Activated naive CD8-positive, alpha-beta T cell treated with anti-CD3 and anti-CD28 coated beads, Interleukin-2, amount 10 ng/mL, durations not matched to agents 7 days and 5 days (primary cell): ENCODE results near the gene ZSCAN10. TPM values are rescaled to one million over a fixed set of nuclear protein-coding genes. Genes with fewer than 3 reads are reported as not detected.
"Not testable (repeated sequence)": the region's sequence is repeated elsewhere in the genome, so short reads cannot be mapped to it uniquely, and the experiment has no call there.

Experiments
- ATAC-seq: fragments of 150-1000 bp; cut with Tn5 transposase; one replicate; pipeline ENCODE4 v1.10.0; 2021; ENCODE audit warnings: low read depth, moderate library complexity
- POLR2A ChIA-PET: fragments of 350-600 bp; sonication (Branson Sonifier 250); formaldehyde crosslinking; loops from one replicate; lab custom pipeline; 2021; ENCODE audit warnings: antibody characterized with exemption; lab: Charles Lee
- DNase-seq: peaks from one replicate; pipeline ENCODE4 v3.0.0; 2021
- H3K27ac Mint-ChIP-seq: one replicate; pipeline ENCODE4 v1.8.0; 2022; ENCODE audit warnings: mild to moderate bottlenecking, mixed read lengths
- H3K27me3 Mint-ChIP-seq: one replicate; pipeline ENCODE4 v1.8.0; 2022; ENCODE audit warnings: mild to moderate bottlenecking, moderate library complexity, mixed read lengths
- H3K36me3 Mint-ChIP-seq: one replicate; pipeline ENCODE4 v1.8.0; 2021; ENCODE audit warnings: mild to moderate bottlenecking, mixed read lengths
- H3K4me1 Mint-ChIP-seq: one replicate; pipeline ENCODE4 v1.8.0; 2021; ENCODE audit warnings: mixed read lengths
- H3K4me3 Mint-ChIP-seq: one replicate; pipeline ENCODE4 v1.8.0; 2022; ENCODE audit warnings: mild to moderate bottlenecking, moderate library complexity, mixed read lengths
- H3K9me3 Mint-ChIP-seq: one replicate; pipeline ENCODE4 v1.8.0; 2021; ENCODE audit warnings: mixed read lengths
- total RNA-seq, 2 experiments: library from RNA; stranded (reverse); gene quantifications; one replicate each; pipeline ENCODE4 v1.2.3, GENCODE V29; 2021

ZSCAN10 gene
- total RNA-seq, 2 experiments from 2014 or later: 0.37 to 0.39 TPM

GRCh38 chr16:3058139-3059030 is 40.7 kb downstream of the ZSCAN10 start:
- peak overlapping the region; percentile 94 for H3K27ac Mint-ChIP-seq
- DNase-seq: peak; percentile 77
- peaks cover 59% of the 10 kb centered on the region for H3K4me1 Mint-ChIP-seq
- ATAC-seq: peak; percentile 41
- peaks cover 42% of the 10 kb centered on the region for H3K36me3 Mint-ChIP-seq
- POLR2A ChIA-PET: interaction anchor here (0.6 to 6.5 kb wide), 22 partner anchors 9 to 100 kb away, joined by 3 to 131 read pairs (median 6); partner anchors contain the start of genes HCFC1R1, IL32, MMP25 and THOC6
- peak overlapping the region; percentile 93 for H3K4me3 Mint-ChIP-seq
- no peaks in the 10 kb centered on the region for H3K9me3 Mint-ChIP-seq
- no peaks in the 10 kb centered on the region for H3K27me3 Mint-ChIP-seq

- POLR2A ChIA-PET: interaction anchor here (0.6 to 6.5 kb wide), 15 partner anchors 10 to 77 kb away, joined by 3 to 131 read pairs (median 4); partner anchors contain the start of genes IL32, MMP25 and ZNF213
- peak overlapping the region; percentile 94 for H3K27ac Mint-ChIP-seq
- peaks cover 40% of the 10 kb centered on the region for H3K36me3 Mint-ChIP-seq
- no peaks in the 10 kb centered on the region for H3K9me3 Mint-ChIP-seq
- H3K27me3 Mint-ChIP-seq: no peaks in the 10 kb centered on the region
- DNase-seq (no peak), ATAC-seq (no peak)
- peak overlapping the region; percentile 93 for H3K4me3 Mint-ChIP-seq
- H3K4me1 Mint-ChIP-seq: peaks cover 56% of the 10 kb centered on the region
Measured at GRCh38 chr16:3057181-3058138, 41.6 kb downstream of the ZSCAN10 start.

- peaks cover 47% of the 10 kb centered on the region for H3K36me3 Mint-ChIP-seq
- DNase-seq (no peak), ATAC-seq (no peak)
- H3K4me1 Mint-ChIP-seq: peaks cover 60% of the 10 kb centered on the region
- H3K27ac Mint-ChIP-seq: peak overlapping the region; percentile 94
- peak overlapping the region; percentile 93 for H3K4me3 Mint-ChIP-seq
- H3K9me3 Mint-ChIP-seq: no peaks in the 10 kb centered on the region
- H3K27me3 Mint-ChIP-seq: no peaks in the 10 kb centered on the region
- POLR2A ChIA-PET: interaction anchor here (0.6 to 6.5 kb wide), 12 partner anchors 10 to 102 kb away, joined by 3 to 131 read pairs (median 4); partner anchors contain the start of genes IL32, MMP25 and TNFRSF12A
Measured at GRCh38 chr16:3056336-3057180, 42.5 kb downstream of the ZSCAN10 start.

GRCh38 chr16:3055734-3056115 is 43.4 kb downstream of the ZSCAN10 start:
- ATAC-seq, DNase-seq, H3K27me3 Mint-ChIP-seq, H3K9me3 Mint-ChIP-seq: not testable (repeated sequence)
- POLR2A ChIA-PET: interaction anchor here (0.6 to 6.5 kb wide), 12 partner anchors 9 to 72 kb away, joined by 3 to 131 read pairs (median 4); partner anchors contain the start of genes IL32, MMP25 and TNFRSF12A
- peak overlapping the region; percentile 93 for H3K4me3 Mint-ChIP-seq
- peak overlapping the region; percentile 94 for H3K27ac Mint-ChIP-seq
- H3K36me3 Mint-ChIP-seq: peaks cover 54% of the 10 kb centered on the region
- peaks cover 65% of the 10 kb centered on the region for H3K4me1 Mint-ChIP-seq

GRCh38 chr16:3054965-3055733 is 43.9 kb downstream of the ZSCAN10 start:
- H3K4me1 Mint-ChIP-seq: peaks cover 66% of the 10 kb centered on the region
- POLR2A ChIA-PET: interaction anchor here (0.6 to 6.5 kb wide), 13 partner anchors 8 to 80 kb away, joined by 3 to 131 read pairs (median 5); partner anchors contain the start of genes IL32, MMP25, TNFRSF12A and ZNF213
- H3K9me3 Mint-ChIP-seq: no peaks in the 10 kb centered on the region
- peak overlapping the region; percentile 94 for H3K27ac Mint-ChIP-seq
- DNase-seq: peak; percentile 76
- no peaks in the 10 kb centered on the region for H3K27me3 Mint-ChIP-seq
- peaks cover 54% of the 10 kb centered on the region for H3K36me3 Mint-ChIP-seq
- peak overlapping the region; percentile 93 for H3K4me3 Mint-ChIP-seq
- peak; percentile 40 for ATAC-seq

- ATAC-seq, DNase-seq, POLR2A ChIA-PET, H3K27me3 Mint-ChIP-seq, H3K9me3 Mint-ChIP-seq: not testable (repeated sequence)
- Mint-ChIP-seq H3K4me1 (peaks cover 67% of the 10 kb centered on the region), H3K36me3 (peaks cover 58% of the 10 kb centered on the region), H3K27ac (peak overlapping the region; percentile 87), H3K4me3 (peak overlapping the region; percentile 70)
Measured at GRCh38 chr16:3053330-3053710, 45.8 kb downstream of the ZSCAN10 start.

- Mint-ChIP-seq H3K4me3 (peak overlapping the region; percentile 59), H3K4me1 (peaks cover 72% of the 10 kb centered on the region), H3K36me3 (peaks cover 59% of the 10 kb centered on the region), H3K27ac (peak overlapping the region; percentile 73)
- DNase-seq, H3K9me3 Mint-ChIP-seq, H3K27me3 Mint-ChIP-seq: not testable (repeated sequence)
- POLR2A ChIA-PET: interaction anchor here (0.8 to 6.3 kb wide), 3 partner anchors 12 to 23 kb away, joined by 4 to 57 read pairs (median 8); partner anchors contain the start of gene IL32
- ATAC-seq: peak; percentile 6
Measured at GRCh38 chr16:3052571-3053329, 46.3 kb downstream of the ZSCAN10 start.

- ATAC-seq (no peak), DNase-seq (no peak)
- Mint-ChIP-seq H3K9me3 (no peaks in the 10 kb centered on the region), H3K27ac (peak overlapping the region; percentile 71), H3K27me3 (no peaks in the 10 kb centered on the region), H3K4me3 (peak overlapping the region; percentile 38), H3K4me1 (peaks cover 64% of the 10 kb centered on the region), H3K36me3 (peaks cover 47% of the 10 kb centered on the region)
- POLR2A ChIA-PET: interaction anchor here (0.9 to 8.8 kb wide), 10 partner anchors 6 to 78 kb away, joined by 3 to 131 read pairs (median 4); partner anchors contain the start of gene IL32
Measured at GRCh38 chr16:3051494-3051893, 47.6 kb downstream of the ZSCAN10 start.

- Mint-ChIP-seq H3K27ac (peak overlapping the region; percentile 71), H3K9me3 (no peaks in the 10 kb centered on the region), H3K36me3 (peaks cover 47% of the 10 kb centered on the region), H3K4me3 (peak overlapping the region; percentile 66), H3K27me3 (no peaks in the 10 kb centered on the region), H3K4me1 (peaks cover 60% of the 10 kb centered on the region)
- ATAC-seq: no peak
- POLR2A ChIA-PET: interaction anchor here (0.9 to 8.8 kb wide), 11 partner anchors 7 to 78 kb away, joined by 3 to 131 read pairs (median 5); partner anchors contain the start of gene IL32
- DNase-seq: no peak
Measured at GRCh38 chr16:3051009-3051408, 48.1 kb downstream of the ZSCAN10 start.

- Mint-ChIP-seq H3K36me3 (peaks cover 44% of the 10 kb centered on the region), H3K9me3 (no peaks in the 10 kb centered on the region), H3K27ac (peak overlapping the region; percentile 71), H3K4me3 (peak overlapping the region; percentile 66), H3K4me1 (peaks cover 56% of the 10 kb centered on the region), H3K27me3 (no peaks in the 10 kb centered on the region)
- no peak for ATAC-seq
- POLR2A ChIA-PET: interaction anchor here (1.0 to 8.8 kb wide), 7 partner anchors 7 to 79 kb away, joined by 3 to 131 read pairs (median 5); partner anchors contain the start of gene IL32
- DNase-seq: no peak
Measured at GRCh38 chr16:3050487-3050886, 48.6 kb downstream of the ZSCAN10 start.
